OCI-LY7 (cell line): Measurements from ENCODE around the gene WDR87. TPM values are rescaled to one million over a fixed set of nuclear protein-coding genes. Genes with fewer than 3 reads are reported as not detected.
A peak's percentile ranks its signal among the peaks of the same experiment; 100 is the strongest.

ENCODE experiments used
- BruUV-seq: library from RNA; stranded (reverse); fragments of 400-500 nt; replicated peaks from 2 replicates; lab custom pipeline; 2021; lab: Mats Ljungman, UMichigan
- CTCF ChIA-PET: fragments of 300-600 bp; sonication (Branson Sonifier 250); formaldehyde crosslinking; loops from one replicate; lab custom pipeline; 2022; ENCODE audit warnings: antibody characterized with exemption; ENCODE audit not compliant: unreplicated experiment; lab: Charles Lee
- POLR2A ChIA-PET: fragments of 300-600 bp; sonication (Branson Sonifier 250); formaldehyde crosslinking; loops from one replicate; lab custom pipeline; 2022; ENCODE audit warnings: antibody characterized with exemption; lab: Charles Lee
- DNase-seq: peaks from one replicate; pipeline ENCODE4 v3.0.0-alpha.2; 2015; ENCODE audit warnings: low spot score
- H2AFZ ChIP-seq: fragments of 200-600 bp; sonication (generic), shearing (Covaris generic); 2 replicates; pipeline ENCODE4 v1.6.1; 2014; ENCODE audit warnings: mild to moderate bottlenecking, antibody characterized with exemption, low read length, moderate library complexity
- H3K27ac ChIP-seq: fragments of 200-600 bp; sonication (generic); 2 replicates; pipeline ENCODE4 v1.5.1; 2014; ENCODE audit warnings: mixed run types, low read depth, mild to moderate bottlenecking, moderate library complexity, low read length, inconsistent platforms; ENCODE audit not compliant: poor library complexity, severe bottlenecking
- H3K36me3 ChIP-seq: fragments of 200-600 bp; sonication (generic); 2 replicates; pipeline ENCODE4 v1.6.1; 2014; ENCODE audit warnings: mild to moderate bottlenecking, antibody characterized with exemption, low read length, moderate library complexity, mixed read lengths; ENCODE audit not compliant: insufficient read depth
- H3K4me1 ChIP-seq: fragments of 200-600 bp; sonication (generic); 2 replicates; pipeline ENCODE4 v1.5.1; 2014; ENCODE audit warnings: mild to moderate bottlenecking, low read length; ENCODE audit not compliant: insufficient read depth, poor library complexity, severe bottlenecking
- H3K4me2 ChIP-seq: fragments of 200-600 bp; sonication (generic); 2 replicates; pipeline ENCODE4 v1.6.1; 2014; ENCODE audit warnings: mild to moderate bottlenecking, low read length
- H3K4me3 ChIP-seq: fragments of 200-600 bp; sonication (generic); 2 replicates; pipeline ENCODE4 v1.5.1; 2014; ENCODE audit warnings: mild to moderate bottlenecking, low read depth, low read length; ENCODE audit not compliant: poor library complexity, severe bottlenecking
- H3K79me2 ChIP-seq: fragments of 200-600 bp; sonication (generic); 2 replicates; pipeline ENCODE4 v1.6.1; 2016; ENCODE audit warnings: low read depth, mild to moderate bottlenecking, low read length, moderate library complexity, mixed read lengths; ENCODE audit not compliant: insufficient read depth
- H3K9me2 ChIP-seq: fragments of 200-600 bp; sonication (generic); 2 replicates; pipeline ENCODE4 v1.6.1; 2016; ENCODE audit warnings: mild to moderate bottlenecking, low read length, mixed read lengths; ENCODE audit not compliant: insufficient read depth
- H3K9me3 ChIP-seq: fragments of 200-600 bp; sonication (generic); 2 replicates; pipeline ENCODE4 v1.6.1; 2014; ENCODE audit warnings: mild to moderate bottlenecking, mixed run types, low read length, mixed read lengths
- H4K20me1 ChIP-seq: fragments of 200-600 bp; sonication (generic); 2 replicates; pipeline ENCODE4 v1.6.1; 2014; ENCODE audit warnings: mild to moderate bottlenecking, antibody characterized with exemption, low read length, moderate library complexity, mixed read lengths; ENCODE audit not compliant: insufficient read depth
- EZH2phosphoT487 ChIP-seq: fragments of 200-600 bp; sonication (generic); IDR thresholded peaks from 2 replicates; pipeline ENCODE4 v1.6.1; 2018; ENCODE audit warnings: low read depth, borderline replicate concordance, mild to moderate bottlenecking, mixed run types, antibody characterized with exemption, low read length, moderate library complexity, mixed read lengths
- intact Hi-C: fragments of 100-400 bp; cut with micrococcal nuclease; formaldehyde crosslinking; loops from one replicate; pipeline ENCODE4 v1.10.0; 2022; ENCODE audit not compliant: unreplicated experiment
- total RNA-seq, 2 experiments: library from RNA; depleted of rRNA in 1 of 2; stranded (reverse); fragments of >200 nt in 1 of 2; shearing (Covaris generic) in 1 of 2; gene quantifications; 2 replicates each; pipeline ENCODE4 v1.2.3, GENCODE V29; 2014 to 2022
- TF ChIP-seq, protein P1 (sequence below): fragments of 200-600 bp; sonication (generic); conservative IDR thresholded peaks from 2 replicates; pipeline ENCODE4 v1.5.1; 2014; ENCODE audit warnings: mild to moderate bottlenecking, antibody characterized with exemption, low read length, moderate library complexity, mixed read lengths

The WDR87 gene
- total RNA-seq, 2 experiments from 2014 or later = 0.08 TPM; not detected in 1

DNA sequence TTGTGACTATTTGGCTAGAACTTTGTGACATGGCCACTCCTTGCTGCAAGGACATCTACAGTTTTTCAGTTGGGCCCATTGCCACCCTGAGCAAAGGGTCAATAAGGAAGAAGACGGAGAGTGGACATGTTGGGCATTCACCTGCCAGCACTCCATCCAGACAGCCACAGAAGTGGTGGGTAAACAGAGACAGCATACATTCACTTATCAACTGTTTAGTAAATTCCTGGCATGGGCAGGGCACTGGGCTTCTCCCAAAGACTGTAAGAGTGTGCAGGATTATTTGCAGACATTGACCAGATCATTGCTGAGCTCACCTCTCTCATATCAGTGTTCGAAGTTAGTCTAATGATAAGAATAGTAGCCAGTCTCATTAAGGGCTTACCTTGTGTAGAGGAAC is 29.8 kb upstream of the WDR87 start:
- H3K4me1 ChIP-seq = peaks cover 28% of the 10 kb centered on the region
- ChIA-PET POLR2A (no interaction called here), CTCF (no interaction called here)
- no peak overlapping the region for H3K4me2 ChIP-seq
- no TSS peak for BruUV-seq
- no peak for TF ChIP-seq EZH2phosphoT487
- TF ChIP-seq, protein P1, sequence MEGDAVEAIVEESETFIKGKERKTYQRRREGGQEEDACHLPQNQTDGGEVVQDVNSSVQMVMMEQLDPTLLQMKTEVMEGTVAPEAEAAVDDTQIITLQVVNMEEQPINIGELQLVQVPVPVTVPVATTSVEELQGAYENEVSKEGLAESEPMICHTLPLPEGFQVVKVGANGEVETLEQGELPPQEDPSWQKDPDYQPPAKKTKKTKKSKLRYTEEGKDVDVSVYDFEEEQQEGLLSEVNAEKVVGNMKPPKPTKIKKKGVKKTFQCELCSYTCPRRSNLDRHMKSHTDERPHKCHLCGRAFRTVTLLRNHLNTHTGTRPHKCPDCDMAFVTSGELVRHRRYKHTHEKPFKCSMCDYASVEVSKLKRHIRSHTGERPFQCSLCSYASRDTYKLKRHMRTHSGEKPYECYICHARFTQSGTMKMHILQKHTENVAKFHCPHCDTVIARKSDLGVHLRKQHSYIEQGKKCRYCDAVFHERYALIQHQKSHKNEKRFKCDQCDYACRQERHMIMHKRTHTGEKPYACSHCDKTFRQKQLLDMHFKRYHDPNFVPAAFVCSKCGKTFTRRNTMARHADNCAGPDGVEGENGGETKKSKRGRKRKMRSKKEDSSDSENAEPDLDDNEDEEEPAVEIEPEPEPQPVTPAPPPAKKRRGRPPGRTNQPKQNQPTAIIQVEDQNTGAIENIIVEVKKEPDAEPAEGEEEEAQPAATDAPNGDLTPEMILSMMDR = no peak
- no peak overlapping the region for H2AFZ ChIP-seq
- H3K9me3 ChIP-seq = peaks cover 32% of the 10 kb centered on the region; the same call in 1 of the 2 replicates
- no peak for DNase-seq
- peaks cover 54% of the 10 kb centered on the region for H3K36me3 ChIP-seq
- no peak overlapping the region for H3K4me3 ChIP-seq
- H3K9me2 ChIP-seq = no peaks in the 10 kb centered on the region
- H3K27ac ChIP-seq = no peak overlapping the region
- peaks cover 56% of the 10 kb centered on the region; the same call in 1 of the 2 replicates for H3K79me2 ChIP-seq
- H4K20me1 ChIP-seq = no peaks in the 10 kb centered on the region
- intact Hi-C loops = no loop called here

DNA sequence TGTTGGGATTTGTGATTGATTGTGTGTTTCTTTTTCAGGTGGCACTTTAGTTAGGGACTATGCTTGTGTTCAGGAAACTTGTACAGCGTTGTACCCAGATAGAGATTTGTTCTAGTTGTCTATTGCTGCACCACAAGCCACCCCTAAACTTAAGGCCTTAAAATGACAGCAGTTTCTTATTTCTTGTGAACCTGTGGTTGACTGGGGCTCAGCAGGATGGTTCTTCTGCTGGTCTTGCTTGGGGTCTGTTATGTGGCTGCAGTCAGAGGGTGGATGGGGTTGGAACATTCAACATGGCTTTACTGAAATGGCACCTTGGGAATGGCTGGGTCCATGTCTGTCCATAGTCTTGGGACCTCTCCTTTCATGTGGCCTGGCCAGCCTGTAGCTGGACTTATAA is 28.9 kb upstream of the WDR87 start:
- peaks cover 36% of the 10 kb centered on the region for H3K4me1 ChIP-seq
- BruUV-seq = TSS peak; percentile 12
- TF ChIP-seq, protein P1 = no peak
- TF ChIP-seq EZH2phosphoT487 = no peak
- H3K36me3 ChIP-seq = peaks cover 59% of the 10 kb centered on the region
- CTCF ChIA-PET = no interaction called here
- peaks cover 32% of the 10 kb centered on the region; the same call in 1 of the 2 replicates for H3K9me3 ChIP-seq
- no peaks in the 10 kb centered on the region for H3K9me2 ChIP-seq
- H3K79me2 ChIP-seq = peaks cover 64% of the 10 kb centered on the region
- POLR2A ChIA-PET = no interaction called here
- H2AFZ ChIP-seq = no peak overlapping the region
- intact Hi-C loops = no loop called here
- no peak overlapping the region for H3K4me3 ChIP-seq
- no peaks in the 10 kb centered on the region for H4K20me1 ChIP-seq
- H3K27ac ChIP-seq = no peak overlapping the region
- no peak for DNase-seq
- H3K4me2 ChIP-seq = no peak overlapping the region

DNA sequence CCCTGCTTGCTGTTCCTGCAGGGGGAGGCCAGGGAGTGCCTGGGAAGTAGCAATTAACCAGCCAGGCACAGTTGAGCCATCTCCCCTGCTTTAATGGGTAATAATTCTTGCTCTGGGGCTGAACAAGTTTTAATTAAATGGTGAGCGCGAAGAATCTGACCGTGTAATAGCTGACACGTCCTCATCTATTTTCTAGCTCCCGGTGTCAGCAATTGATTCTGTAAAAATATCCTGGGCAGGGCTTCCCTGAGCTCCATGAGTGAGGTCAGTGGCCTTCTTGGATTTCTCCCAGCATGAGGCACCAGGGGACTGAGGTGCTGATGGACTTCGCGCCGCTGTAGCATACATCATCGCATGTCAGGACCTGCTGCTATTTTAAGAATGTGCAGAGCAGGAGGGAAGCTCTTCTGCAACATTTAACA is 27.6 kb upstream of the WDR87 start:
- BruUV-seq = no TSS peak

More for the DNA sequence above, 27.6 kb upstream of the WDR87 start:
- Histone ChIP-seq H3K36me3 (peaks cover 55% of the 10 kb centered on the region), H3K4me2 (peak overlapping the region; percentile 84), H3K27ac (peak overlapping the region; percentile 61), H3K4me3 (no peak overlapping the region), H4K20me1 (no peaks in the 10 kb centered on the region), H3K4me1 (peaks cover 50% of the 10 kb centered on the region), H3K9me2 (no peaks in the 10 kb centered on the region), H3K9me3 (peaks cover 32% of the 10 kb centered on the region; the same call in 1 of the 2 replicates), H2AFZ (no peak overlapping the region), H3K79me2 (peaks cover 76% of the 10 kb centered on the region)
- TF ChIP-seq, protein P1 = no peak
- no peak for TF ChIP-seq EZH2phosphoT487
- ChIA-PET CTCF (no interaction called here), POLR2A (interaction anchor here (1.0 to 3.0 kb wide), 4 partner anchors 10 to 52 kb away, joined by 3 to 16 read pairs (median 10); partner anchors contain the start of genes SIPA1L3 and WDR87)
- no peak for DNase-seq
- intact Hi-C loops = no loop called here
